Omental fat pad (tissue), 4 donors: ENCODE data around the gene MEGF11. TPM values are rescaled to one million over a fixed set of nuclear protein-coding genes. Genes with fewer than 3 reads are reported as not detected.

Experiments
- ATAC-seq: fragments of 150-250 bp; one replicate; pipeline ENCODE4 v1.9.1; 2016; ENCODE audit warnings: mild to moderate bottlenecking, moderate library complexity; ENCODE audit not compliant: low FRiP score
- DNase-seq: peaks from one replicate; pipeline ENCODE4 v3.0.0-alpha.2; 2019; ENCODE audit warnings: low spot score
- total RNA-seq, 4 donors: library from RNA; depleted of rRNA; stranded (reverse); fragments of >200 nt; gene quantifications; one replicate each; pipeline ENCODE4 v1.1.0, GENCODE V29; 2016
- TF ChIP-seq, protein P1 (sequence below), 3 donors: fragments of 450-650 bp; IDR thresholded peaks; one replicate each; pipeline ENCODE4 v1.5.1; 2016 to 2017; ENCODE audit warnings: antibody characterized with exemption in 3 of 3, mild to moderate bottlenecking in 3 of 3, moderate library complexity in 2 of 3

The MEGF11 gene
- total RNA-seq, 4 donors from 2014 or later = 0.47 TPM; not detected in 3

DNA sequence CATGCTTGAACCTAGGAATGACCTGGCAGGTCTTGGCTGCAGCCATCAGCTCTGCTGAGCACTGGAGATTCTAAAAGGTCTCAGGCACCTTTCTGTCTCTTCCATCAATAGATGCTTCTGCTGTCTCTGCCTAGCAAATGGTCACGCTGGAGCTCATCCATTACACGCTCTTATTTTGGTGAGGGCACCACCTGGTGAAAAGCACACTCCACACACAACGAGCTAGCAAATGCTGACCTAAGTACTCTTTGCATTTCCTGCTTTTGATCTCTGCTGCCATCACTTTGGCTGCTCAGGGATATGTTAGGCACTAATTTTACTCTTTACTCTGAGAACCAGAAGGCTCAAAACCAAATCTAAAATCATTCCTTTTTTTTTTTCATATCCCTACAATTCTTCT is 293.0 kb downstream of the MEGF11 start:
- ATAC-seq (no peak), DNase-seq (no peak)
- TF ChIP-seq, protein P1, sequence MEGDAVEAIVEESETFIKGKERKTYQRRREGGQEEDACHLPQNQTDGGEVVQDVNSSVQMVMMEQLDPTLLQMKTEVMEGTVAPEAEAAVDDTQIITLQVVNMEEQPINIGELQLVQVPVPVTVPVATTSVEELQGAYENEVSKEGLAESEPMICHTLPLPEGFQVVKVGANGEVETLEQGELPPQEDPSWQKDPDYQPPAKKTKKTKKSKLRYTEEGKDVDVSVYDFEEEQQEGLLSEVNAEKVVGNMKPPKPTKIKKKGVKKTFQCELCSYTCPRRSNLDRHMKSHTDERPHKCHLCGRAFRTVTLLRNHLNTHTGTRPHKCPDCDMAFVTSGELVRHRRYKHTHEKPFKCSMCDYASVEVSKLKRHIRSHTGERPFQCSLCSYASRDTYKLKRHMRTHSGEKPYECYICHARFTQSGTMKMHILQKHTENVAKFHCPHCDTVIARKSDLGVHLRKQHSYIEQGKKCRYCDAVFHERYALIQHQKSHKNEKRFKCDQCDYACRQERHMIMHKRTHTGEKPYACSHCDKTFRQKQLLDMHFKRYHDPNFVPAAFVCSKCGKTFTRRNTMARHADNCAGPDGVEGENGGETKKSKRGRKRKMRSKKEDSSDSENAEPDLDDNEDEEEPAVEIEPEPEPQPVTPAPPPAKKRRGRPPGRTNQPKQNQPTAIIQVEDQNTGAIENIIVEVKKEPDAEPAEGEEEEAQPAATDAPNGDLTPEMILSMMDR (IDR thresholded peaks at IDR 0.05) = no peak

DNA sequence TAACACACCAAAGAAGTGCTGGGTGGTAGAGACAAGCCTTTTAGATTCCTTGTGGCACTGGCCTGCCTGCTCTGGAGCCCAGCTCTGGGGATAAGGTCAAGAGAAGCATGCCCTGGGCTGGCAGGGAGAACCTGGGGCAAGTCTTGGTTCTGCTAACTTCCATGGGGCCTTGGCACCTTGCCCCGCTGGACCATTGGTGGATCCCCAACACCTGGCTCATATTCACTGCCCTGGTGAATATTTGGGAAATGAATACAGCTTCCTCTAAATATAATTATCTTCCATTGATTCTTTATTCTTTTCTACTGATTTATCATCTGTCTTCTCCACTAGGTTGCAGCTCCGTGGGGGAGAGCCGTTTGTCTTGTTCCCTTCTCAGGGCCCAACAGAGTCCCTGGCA is 294.7 kb downstream of the MEGF11 start:
- DNase-seq = no peak
- TF ChIP-seq, protein P1 (IDR thresholded peaks at IDR 0.05) = no peak
- no peak for ATAC-seq

DNA sequence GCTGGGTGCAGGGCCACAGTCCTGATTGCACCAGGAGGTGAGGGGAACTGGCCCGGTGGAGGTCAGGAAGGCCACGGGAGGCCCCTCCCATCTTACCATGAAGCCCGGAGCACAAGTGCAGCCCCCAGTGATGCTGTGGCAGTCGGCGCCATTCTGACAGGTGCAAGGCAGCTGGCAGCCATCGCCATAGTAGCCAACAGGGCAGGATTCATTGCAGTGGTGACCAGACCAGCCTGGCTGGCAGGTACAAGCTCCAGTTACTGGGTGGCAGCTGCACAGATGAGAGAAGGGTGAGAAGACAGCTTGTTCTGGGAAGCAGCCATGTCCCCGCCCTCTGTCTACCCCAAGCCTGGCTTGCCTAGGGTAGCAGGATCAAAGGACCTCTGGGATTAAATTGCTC is 296.1 kb downstream of the MEGF11 start:
- DNase-seq (no peak), ATAC-seq (no peak)
- TF ChIP-seq, protein P1 (IDR thresholded peaks at IDR 0.05) = no peak

DNA sequence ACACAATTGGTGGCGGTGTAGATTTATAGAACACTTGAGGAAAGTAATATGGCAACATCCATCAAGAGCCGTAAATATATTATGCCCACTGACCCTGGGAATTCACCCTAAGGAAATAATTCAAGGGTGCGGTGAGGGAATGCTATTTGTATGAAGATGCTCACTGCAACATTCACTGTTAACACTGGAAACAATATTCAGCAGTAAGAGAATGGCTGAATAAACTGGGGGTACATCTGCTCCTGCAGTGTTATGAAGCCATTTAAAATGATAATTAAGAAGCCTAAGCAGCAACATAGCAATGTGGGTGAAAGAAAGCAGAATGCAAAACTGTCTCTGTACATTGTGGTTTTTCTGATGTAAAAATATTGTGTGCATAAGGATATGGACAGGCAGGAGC is 296.7 kb downstream of the MEGF11 start:
- TF ChIP-seq, protein P1 (IDR thresholded peaks at IDR 0.05) = no peak
- DNase-seq = no peak

DNA sequence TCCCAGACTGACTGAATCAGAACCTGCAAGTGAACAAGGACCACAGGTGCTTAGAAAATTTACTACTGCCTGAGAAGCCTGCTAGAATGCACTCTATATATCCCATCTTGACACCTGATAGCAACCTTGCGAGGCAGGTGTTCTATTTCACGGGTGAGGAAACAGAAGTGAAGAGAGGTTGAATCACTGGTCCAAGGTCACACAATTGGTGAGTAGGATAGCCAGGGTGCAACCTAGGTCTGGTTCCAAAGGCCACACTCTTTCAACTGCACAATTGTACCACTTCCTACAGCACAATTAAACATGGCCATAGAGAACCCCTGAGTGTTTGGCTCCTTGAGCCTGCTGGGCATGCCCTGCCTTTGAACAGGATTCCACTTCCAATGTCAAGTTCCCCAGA is 297.2 kb downstream of the MEGF11 start:
- ATAC-seq = no peak
- TF ChIP-seq, protein P1 (IDR thresholded peaks at IDR 0.05) = no peak
- no peak for DNase-seq

More for the DNA sequence above, 296.7 kb downstream of the MEGF11 start:
- ATAC-seq = no peak

DNA sequence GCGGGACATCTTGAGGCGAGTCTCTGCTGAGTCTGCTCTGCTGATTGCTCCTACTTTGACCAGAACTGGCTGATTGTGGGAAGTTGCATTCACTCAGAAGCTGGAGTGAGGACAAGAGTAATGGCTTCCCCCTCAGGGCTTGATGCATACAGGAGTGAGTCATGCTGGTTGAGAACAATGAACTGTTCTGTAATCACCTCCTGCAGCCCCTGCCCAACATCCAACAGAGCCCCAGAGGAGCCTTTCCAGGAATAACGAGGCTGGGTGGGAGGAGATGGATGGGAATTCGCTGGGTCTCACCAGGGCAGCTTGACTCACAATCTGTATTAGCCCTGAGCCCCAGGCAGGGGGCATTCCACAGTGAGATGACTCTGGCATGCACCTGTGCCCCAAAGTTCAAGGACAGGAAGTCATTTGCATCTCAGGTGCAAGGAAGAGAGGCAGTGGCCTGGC is 299.2 kb downstream of the MEGF11 start:
- ATAC-seq (peak; percentile 20), DNase-seq (no peak)
- TF ChIP-seq, protein P1 (IDR thresholded peaks at IDR 0.05) = no peak

DNA sequence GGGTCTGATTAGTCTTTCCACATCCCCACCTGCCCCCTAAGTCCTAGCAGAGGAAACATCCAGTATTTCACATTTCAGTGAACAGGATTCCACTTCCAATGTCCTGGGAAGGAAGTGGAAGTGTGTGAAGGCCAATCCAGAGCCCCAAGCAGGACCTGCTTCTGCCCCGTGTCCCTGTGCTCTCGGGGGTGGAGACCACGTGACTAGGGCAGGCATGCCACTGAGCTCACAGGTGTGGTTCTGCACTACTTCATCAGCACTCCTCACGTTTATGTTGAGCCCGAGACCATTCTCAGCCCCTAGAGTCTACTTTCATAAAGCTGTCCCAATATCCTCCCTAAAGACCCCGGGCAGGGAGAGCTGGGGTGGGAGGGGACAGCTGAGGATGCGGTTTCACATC is 299.9 kb downstream of the MEGF11 start:
- TF ChIP-seq, protein P1 (IDR thresholded peaks at IDR 0.05) = no peak
- no peak for ATAC-seq

More for the DNA sequence above, 299.9 kb downstream of the MEGF11 start:
- no peak for DNase-seq
